HG03060 (cell line): ENCODE results near the gene ZNF212.
"Not testable (repeated sequence)": the region's sequence is repeated elsewhere in the genome, so short reads cannot be mapped to it uniquely, and the experiment has no call there.

Experiments used
- ATAC-seq: cut with Tn5 transposase; IDR thresholded peaks from one replicate; pipeline ENCODE4 v1.9.1; 2021; ENCODE audit warnings: low read depth, moderate number of reproducible peaks; ENCODE audit not compliant: unreplicated experiment

The ZNF212 gene

DNA sequence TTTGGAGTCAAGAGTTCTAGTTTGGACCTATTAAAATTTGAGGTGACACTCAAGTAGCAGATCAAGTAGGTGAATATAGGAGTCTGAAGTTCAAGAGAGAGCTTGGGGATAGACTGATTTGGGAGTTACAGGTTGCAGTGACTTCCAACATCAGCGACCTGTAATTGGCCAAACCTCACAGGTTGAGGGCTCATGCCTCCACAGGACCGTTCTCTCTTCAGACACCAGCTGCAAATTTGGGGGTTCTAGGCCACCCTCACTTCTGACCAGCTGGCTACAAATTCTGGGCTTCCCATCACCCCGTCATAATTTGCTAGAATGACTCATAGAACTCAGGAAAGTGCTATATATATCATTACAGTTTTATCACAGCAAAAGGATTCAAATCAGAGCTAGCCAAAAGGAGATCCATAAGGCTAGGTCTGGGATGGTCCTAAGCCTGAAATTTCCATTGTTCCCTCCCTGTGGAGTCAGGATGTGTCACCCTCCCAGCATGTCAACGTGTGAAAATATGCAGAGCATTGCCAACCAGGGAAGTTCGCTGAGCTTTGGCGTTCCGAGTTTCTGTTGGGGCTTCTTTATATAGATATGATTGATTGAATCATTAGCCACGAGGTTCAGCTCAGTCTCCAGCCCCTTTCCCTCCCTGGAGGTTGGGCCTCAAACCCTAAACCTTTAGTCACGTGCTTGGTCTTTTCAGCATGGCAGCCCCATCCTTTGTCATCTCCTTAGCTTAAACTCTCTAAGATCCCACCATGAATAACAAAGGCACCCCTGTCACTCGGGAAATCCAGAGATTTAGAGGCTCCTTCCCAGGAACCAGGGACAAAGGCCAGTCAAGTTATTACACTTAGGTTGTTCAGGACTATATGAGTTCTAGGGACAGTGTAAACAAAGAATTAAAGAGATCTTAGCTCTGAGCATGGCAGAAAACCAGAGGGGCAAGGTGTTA, 20.7 kb upstream of the ZNF212 start:
- no peak for ATAC-seq

DNA sequence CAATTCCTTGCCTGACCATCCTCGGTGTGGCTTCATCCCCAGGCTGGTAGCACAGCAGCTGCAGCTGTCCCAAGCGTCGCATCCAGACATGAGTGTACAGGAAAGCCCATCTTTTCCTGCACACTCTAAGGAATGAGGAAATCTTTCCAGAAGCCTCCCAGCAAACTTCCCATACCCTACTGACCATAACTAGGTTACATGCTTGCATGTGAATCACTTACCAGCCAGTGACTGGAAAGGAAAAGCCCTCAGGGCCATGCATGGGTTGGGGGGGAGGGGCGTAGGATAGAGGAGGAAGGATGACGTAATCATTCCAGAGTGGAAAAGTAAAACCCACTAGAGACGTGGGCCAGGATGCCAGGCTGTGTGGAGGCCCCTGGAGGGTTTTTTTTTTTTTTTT, 18.9 kb upstream of the ZNF212 start:
- no peak for ATAC-seq

DNA sequence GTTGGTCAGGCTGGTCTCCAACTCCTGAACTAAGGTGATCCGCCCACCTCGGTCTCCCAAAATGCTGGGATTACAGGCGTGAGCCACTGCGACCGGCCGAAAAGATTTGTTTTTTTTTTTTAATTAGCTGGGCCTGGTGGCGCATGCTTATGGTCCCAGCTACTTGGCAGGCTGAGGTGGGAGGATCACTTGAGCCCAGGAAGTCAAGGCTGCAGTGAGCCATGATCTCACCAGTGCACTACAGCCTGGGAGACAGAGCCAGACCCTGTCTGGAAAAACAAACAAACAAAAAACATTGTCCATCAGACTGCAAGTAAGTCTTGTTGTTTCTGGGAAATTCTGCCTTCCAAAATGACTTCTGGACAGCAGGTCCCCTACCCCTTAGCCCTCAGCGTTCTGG, 16.3 kb upstream of the ZNF212 start:
- ATAC-seq: no peak

DNA sequence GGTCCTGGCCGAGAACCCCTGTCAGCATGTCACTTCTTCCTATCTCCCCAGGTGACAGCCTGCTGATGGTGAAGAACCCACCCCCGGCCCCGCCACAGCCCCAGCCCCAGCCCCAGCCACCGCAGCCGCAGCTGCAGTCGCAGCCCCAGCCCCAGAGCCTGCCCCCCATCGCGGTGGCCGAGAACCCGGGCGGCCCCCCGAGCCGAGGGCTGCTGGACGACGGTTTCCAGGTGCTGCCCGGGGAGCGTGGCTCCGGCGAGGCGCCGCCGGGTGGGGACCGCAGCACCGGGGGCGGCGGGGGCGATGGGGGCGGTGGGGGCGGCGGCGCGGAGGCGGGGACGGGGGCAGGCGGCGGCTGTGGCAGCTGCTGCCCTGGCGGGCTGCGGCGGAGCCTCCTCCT, 15.7 kb upstream of the ZNF212 start:
- ATAC-seq: no peak

DNA sequence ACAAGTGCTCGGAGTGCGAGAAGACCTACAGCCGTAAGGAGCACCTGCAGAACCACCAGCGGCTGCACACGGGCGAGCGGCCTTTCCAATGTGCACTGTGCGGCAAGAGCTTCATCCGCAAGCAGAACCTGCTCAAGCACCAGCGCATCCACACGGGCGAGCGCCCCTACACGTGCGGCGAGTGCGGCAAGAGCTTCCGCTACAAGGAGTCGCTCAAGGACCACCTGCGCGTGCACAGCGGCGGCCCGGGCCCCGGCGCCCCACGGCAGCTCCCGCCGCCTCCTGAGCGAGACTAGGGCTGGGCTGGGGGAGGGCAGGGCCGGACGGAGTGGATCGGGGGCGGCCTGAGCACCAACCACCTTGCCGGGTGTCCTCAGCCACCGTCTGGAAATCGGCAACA, 15.1 kb upstream of the ZNF212 start:
- ATAC-seq: no peak

DNA sequence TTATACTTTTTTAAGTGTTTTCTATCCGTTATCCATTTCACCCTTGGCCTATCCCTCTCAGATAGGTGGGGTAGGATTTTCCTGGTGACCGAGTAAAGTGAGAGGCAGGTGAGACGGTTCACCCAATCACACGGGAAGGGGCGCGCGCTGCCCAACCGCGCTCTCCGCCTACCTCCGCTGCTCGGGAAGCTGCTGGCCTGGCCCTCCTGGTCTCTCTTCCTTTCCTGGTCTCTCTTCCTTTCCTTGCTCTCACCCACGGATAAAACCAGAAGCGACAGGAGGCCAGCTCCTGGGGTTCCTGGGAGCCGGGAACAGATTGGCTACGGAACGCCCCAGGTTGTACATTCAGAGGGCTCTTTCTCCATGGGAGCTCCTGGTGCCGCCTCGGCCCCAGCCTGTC, 14.3 kb upstream of the ZNF212 start:
- ATAC-seq: no peak

DNA sequence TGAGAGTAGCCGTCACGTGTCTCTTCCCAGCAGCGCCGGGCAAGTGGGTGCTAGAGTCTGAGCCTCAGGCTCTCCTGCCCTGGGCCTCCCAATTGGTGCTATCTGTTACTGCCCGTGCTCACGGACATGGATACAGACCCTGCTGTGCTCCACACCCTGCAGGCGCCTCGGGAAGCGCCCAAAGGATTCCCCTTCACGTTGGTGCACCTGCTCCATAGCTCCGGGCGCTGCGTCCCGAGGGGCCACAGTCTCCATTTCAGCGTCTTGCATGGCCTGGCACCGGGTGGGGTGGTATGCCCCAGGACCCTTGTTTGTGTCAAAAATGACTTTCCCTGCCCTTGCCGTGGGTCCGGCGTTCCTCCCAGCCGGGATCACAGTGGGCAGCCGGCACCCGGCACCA, 13.8 kb upstream of the ZNF212 start:
- no peak for ATAC-seq

DNA sequence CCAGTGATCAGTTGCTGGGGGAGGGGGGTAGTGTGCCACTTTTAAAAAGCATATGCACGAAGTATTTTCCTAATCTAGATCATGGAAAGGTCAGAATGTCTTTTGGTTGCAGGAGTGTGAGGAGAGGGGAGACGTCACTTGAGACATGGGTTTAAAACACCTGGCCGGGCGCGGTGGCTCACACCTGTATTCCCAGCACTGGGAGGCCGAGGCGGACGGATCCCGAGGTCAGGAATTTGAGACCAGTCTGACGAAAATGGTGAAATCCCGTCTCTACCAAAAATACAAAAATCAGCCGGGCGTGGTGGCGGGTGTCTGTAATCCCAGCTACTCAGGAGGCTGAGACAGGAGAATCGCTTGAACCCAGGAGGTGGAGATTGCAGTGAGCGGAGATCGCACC, 13.1 kb upstream of the ZNF212 start:
- not testable (repeated sequence) for ATAC-seq

DNA sequence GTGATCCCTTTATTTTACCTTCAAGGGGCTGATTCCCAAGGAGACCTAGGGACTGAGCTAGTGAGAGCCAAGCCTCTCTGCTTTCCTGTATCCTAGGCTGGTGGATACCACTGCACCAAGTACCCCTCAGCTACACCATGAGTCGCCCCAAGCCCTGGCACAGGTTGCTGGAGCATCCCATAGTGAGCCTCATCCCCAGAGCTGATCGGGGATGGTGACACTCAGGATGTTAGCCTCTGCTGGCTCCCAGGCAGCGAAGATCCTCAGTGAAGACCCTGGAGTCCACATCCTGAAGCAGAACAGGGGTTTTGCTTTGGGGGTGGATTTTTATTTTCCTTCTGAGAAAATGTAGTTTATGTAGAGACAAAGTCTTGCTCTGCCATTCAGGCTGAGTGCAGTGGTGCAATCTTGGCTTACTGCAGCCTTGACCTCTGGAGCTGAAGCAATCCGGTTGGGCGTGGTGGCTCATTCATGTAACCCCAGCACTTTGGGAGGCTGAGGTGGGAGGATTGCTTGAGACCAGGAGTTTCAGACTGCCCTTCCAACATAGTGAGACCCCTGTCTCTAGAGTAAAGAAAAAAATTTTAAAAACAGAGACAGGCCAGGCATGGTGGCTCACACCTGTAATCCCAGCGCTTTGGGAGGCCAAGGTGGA, 12.5 kb upstream of the ZNF212 start:
- ATAC-seq: no peak

DNA sequence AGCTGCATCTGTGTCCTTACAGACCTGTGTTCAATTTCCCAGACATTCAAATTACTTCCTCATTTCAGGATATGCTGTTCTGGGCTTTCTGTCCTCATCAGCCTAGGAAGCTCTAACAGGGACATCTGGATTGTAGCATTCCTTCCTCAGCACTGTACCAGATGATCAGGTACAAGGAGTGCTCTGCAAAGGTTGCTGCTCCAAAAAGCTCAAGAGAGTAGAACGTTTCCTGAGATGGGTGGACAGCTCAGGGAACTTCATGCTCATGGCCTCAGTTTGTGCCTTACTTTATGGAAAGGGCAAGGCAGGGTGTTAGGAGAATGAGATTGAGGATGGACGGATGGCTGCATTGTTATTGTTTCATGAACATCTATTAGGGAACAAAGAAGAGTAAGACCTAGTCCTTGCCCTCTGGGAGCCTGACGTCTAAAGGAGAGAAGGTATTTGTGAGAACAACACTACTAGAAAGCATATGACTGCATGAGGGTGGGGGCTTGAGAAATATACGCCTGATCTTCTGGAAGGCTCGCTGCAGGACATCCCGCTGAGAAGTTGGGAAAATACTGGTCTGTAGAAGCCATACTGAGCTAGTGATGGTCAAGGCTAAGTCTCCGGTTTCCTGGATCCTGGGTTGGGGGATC, 10.5 kb upstream of the ZNF212 start:
- no peak for ATAC-seq

DNA sequence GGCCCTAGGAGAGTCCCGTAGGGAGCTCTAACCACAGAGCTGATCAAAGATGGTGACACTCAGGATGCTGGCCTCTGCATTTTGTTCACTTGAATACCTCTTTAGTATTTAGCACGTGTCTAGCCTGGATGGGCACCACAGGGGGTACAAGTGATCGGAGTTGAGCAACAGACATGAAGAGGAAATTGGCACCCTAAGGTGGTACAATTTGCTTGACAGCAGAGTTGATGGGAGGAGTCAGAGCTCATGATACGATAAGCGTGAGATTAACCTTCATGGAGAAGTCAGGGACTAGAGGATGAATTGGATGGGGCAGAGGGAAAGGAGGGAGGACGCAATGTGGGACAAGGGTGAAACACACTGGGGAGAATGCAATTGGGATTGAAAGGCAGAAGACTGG, 9.9 kb upstream of the ZNF212 start:
- no peak for ATAC-seq

DNA sequence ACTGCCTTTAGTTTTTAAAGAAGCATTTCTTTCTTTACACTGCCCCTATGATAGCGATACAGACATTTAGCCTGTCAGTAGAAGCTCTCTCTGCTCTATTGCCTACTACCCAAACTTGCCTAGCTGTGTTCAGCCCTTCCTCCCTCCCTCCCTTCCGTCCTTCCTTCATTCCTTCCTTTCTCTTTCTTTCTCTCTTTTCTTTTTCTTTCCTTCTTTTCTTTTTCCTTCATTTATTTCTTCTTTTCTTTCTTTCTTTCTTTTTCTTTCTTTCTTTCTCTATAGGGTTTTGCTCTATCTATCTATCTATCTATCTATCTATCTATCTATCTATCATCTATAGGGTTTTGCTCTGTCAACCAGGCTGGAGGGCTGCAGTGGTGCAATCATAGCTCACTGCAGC, 7.1 kb upstream of the ZNF212 start:
- no peak for ATAC-seq

DNA sequence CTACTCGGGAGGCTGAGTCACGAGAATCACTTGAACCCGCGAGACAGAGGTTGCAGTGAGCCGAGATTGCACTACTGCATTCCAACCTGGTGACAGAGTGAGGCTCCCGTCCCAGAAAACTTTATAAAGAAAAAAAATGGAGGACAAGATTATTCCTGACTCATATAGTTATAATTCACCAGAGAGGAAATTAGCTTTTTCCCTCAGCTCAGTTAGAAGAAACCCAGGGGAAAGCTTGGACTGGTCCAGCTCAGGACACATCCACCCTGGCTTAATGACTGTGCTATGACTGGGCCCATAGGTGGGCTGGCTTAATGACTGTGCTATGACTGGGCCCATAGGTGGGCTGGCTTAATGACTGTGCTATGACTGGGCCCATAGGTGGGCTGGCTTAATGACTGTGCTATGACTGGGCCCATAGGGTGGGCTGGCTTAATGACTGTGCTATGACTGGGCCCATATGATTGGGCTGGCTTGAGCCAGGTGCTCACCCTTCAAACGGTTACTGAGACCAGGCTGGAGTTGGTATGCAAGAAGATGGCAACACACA, 5.7 kb upstream of the ZNF212 start:
- not testable (repeated sequence) for ATAC-seq

DNA sequence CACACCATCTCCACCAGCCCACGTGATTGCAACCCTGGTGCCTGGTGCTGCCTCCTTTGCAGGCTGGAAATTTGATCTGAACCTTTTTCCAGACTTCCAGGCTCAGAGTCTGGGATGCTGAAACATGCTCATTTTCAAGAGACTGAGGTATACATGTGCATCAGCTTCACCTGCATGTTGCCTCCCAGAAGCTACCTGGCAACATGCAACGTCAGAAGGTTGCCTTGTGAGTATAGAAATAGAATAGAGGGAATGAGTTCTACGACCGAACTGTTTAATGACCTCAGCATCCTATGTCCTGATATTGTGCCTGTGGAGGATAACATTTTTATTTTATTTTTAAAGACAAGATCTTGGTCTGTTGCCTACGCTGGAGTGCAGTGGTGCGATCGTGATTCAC, 1.9 kb upstream of the ZNF212 start:
- no peak for ATAC-seq

DNA sequence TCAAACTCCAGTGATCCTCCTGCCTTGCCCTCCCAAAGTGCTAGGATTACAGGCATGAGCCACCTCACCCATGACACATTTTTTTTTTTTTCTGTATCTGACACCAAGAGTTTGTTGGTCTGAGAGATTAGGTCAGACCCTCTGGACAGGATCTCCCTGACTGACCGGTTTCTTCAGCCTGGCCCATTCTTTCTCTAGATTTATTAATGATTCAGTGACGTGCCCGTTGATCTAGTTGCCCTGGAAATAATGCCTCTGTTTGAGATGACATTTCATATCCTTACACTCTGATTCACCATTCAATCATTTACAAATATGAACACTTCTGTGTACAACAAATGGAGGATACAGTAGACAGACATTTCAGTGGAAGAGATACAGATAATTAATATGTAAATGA, 1.4 kb upstream of the ZNF212 start:
- ATAC-seq: no peak

DNA sequence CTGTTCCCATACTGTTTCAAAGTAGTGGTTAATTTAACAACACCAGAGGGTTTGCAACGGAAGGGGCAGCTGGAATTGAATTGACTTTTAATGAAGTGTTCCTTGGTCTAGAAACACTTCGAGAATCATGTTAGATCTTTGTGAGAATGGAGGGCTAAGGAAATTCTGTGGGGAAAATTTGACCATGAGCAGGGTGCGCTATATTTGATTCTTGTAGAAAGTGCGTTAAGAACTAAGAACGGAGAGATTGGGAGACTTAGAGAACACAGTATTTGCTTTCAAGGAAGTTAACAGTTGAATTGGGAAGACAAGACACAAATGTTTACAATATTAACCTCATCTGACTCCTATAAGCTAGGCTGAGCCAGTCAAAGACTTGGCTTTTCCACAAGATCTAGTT, 1.2 kb downstream of the ZNF212 start:
- no peak for ATAC-seq

DNA sequence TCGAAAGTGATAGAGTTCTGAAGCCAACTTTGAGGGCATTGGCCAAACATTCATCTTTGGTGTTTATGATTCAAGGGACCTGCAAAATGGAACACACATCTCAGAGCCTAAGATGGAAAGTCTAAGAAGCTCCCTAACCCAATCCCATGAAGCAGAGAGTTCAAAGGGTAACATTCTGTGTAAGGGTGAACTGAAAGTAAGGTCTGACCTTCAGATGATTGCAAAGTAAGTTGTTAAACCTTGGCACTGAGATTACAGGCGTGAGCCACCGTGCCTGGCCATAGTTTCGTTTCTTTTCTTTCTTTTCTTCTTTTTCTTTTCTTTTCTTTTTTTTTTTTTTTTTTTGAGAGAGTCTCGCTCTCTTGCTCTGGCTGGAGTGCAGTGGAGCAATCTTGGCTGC, 2.2 kb downstream of the ZNF212 start:
- no peak for ATAC-seq

DNA sequence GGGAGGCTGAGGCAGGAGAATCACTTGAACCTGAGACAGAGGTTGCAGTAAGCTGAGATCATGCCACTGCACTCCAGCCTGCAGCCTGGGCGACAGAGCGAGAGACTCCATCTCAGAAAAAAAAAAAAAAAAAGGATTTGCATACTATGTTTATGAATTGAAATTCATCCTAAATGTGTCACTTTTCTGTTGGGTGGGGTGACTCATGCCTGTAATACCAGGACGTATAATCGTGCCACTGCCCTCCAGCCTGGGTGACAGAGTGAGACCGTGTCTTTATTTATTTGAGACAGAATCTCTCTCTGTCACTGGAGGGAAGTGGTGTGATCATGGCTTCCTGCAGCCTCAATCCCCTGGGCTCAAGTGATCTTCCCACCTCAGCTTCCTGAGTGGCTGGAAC, 5.8 kb downstream of the ZNF212 start:
- peak; percentile 71 for ATAC-seq

DNA sequence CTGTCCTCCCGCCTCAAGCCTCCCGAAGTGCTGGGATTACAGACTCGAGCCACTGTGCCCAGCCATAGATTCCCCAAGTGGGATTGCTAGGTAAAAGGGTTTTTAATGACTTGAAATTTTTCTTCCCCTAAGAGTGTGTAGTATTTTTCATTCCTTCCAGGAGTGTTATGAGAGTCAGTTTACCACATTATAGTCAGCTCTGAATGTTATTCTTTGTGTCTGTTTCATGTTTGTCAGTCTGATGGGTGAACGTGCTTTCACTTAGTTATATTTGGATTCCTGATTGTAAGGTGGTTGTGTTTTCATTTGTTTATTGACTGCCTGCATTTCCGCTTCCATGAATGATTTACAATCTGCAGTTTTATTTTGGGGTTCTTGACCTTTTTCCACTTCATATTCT, 6.3 kb downstream of the ZNF212 start:
- no peak for ATAC-seq

DNA sequence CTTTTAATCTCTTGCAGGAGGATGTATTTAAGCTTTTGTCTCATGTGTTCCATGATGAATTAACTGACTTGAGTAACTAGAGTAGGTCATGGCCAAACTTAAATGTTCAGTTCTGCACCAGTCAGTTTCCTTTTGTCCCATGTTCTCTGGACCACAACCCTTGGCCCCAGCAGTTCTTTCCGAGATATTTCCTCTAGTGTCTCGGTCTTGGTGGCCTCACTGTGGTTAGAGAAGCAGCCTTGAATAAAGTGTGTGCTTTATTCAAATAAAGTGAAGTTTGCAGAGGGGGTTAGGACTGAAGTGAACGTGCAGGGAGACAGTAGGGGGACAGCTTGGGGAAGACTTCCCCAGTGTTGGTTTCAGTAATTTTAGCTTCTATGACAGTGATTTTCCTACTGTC, 9.3 kb downstream of the ZNF212 start:
- no peak for ATAC-seq

DNA sequence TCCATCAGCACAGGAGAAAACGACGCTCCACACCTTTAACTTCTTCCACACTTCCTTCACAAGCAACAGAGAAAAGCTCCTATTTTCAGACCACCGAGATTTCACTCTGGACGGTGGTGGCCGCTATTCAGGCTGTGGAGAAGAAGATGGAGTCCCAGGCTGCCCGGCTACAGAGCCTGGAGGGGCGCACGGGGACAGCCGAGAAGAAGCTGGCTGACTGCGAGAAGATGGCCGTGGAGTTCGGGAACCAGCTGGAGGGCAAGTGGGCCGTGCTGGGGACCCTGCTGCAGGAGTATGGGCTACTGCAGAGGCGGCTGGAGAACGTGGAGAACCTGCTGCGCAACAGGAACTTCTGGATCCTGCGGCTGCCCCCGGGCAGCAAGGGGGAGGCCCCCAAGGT, 10.7 kb downstream of the ZNF212 start:
- ATAC-seq: not testable (repeated sequence)
